Measurements from ENCODE around the gene ATP2C1. TPM values are rescaled to one million over a fixed set of nuclear protein-coding genes. Genes with fewer than 3 reads are reported as not detected.

Gene ATP2C1
- total and polyA plus RNA-seq, 10 donors: 11.9 to 59.7 (median 46.3) TPM

DNA sequence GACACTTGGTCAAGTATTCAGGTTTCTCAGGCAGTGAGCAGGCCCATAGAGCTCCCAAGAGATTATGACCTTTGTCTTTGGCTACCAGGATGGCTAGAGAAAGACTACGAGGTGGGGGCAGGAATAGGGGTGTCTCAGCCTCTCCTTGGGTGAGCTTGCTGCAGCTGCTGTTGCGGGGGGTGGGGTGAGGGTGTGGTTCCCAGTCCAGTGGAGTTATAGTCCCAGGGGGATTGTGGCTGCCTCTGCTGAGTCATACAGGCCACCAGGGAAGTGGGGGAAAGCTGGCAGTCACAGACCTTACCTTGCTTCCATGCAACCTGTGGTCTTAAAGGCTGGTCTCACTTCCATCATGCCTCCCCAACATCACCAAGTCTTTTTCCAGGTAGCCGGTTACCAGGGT, 31.7 kb downstream of the ATP2C1 start:
- Histone ChIP-seq H3K4me1 (peaks cover 0 to 27% (median 6%) of the 10 kb centered on the region in 6 donors), H3K27me3 (replicated peaks in 1 of 7) (no peaks in the 10 kb centered on the region), H3K9me3 (peaks cover 0 to 18% (median 17%) of the 10 kb centered on the region in 8 donors), H3K36me3 (peaks cover 0 to 5% (median 0%) of the 10 kb centered on the region in 6 donors), H3K4me3 (no peak overlapping the region), H3K27ac (no peak overlapping the region)
- TF ChIP-seq, protein P1, sequence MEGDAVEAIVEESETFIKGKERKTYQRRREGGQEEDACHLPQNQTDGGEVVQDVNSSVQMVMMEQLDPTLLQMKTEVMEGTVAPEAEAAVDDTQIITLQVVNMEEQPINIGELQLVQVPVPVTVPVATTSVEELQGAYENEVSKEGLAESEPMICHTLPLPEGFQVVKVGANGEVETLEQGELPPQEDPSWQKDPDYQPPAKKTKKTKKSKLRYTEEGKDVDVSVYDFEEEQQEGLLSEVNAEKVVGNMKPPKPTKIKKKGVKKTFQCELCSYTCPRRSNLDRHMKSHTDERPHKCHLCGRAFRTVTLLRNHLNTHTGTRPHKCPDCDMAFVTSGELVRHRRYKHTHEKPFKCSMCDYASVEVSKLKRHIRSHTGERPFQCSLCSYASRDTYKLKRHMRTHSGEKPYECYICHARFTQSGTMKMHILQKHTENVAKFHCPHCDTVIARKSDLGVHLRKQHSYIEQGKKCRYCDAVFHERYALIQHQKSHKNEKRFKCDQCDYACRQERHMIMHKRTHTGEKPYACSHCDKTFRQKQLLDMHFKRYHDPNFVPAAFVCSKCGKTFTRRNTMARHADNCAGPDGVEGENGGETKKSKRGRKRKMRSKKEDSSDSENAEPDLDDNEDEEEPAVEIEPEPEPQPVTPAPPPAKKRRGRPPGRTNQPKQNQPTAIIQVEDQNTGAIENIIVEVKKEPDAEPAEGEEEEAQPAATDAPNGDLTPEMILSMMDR (IDR thresholded peaks at IDR 0.05 in 8 of 11, conservative IDR thresholded peaks at IDR 0.05 in 3 of 11): no peak
- TF ChIP-seq POLR2A (IDR thresholded peaks at IDR 0.05): no peak
- TF ChIP-seq POLR2AphosphoS5 (IDR thresholded peaks at IDR 0.05): no peak
- intact Hi-C loops (cut with DNase I; ENCODE audit: low total_unique reads): no loop called here
- 71 to 90% (median 89%) methylated on average over 3 of the region's 3 CpGs for WGBS, 5 donors
- no peak for DNase-seq

DNA sequence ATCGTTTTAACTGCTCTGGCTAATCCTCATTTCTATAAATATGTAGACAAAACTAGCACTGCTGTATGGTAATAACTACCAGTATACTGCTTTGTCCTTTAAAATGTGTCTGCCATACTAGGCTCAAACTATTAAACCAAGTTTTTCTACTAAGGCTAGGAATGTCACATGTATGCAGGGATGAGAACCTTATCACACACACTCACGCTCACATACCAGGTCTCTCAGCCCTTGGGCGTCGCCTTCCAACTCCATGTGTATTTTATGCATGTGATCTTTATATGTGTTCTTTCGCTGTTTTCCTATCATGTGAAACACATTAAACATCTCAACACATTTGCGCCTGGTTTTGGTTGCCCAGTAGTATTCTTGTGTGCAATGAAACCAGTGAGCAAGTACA, 32.6 kb downstream of the ATP2C1 start:
- Histone ChIP-seq H3K36me3 (peaks cover 0 to 13% (median 1%) of the 10 kb centered on the region in 6 donors), H3K4me1 (peaks cover 0 to 24% (median 6%) of the 10 kb centered on the region in 6 donors), H3K27ac (no peak overlapping the region), H3K9me3 (peaks cover 0 to 18% (median 16%) of the 10 kb centered on the region in 8 donors), H3K27me3 (replicated peaks in 1 of 7) (no peaks in the 10 kb centered on the region), H3K4me3 (no peak overlapping the region)
- no peak for DNase-seq
- intact Hi-C loops (cut with DNase I; ENCODE audit: low total_unique reads): no loop called here
- 80 to 88% (median 81%) methylated on average over 6 of the region's 6 CpGs for WGBS, 5 donors
- TF ChIP-seq POLR2A (IDR thresholded peaks at IDR 0.05): no peak

DNA sequence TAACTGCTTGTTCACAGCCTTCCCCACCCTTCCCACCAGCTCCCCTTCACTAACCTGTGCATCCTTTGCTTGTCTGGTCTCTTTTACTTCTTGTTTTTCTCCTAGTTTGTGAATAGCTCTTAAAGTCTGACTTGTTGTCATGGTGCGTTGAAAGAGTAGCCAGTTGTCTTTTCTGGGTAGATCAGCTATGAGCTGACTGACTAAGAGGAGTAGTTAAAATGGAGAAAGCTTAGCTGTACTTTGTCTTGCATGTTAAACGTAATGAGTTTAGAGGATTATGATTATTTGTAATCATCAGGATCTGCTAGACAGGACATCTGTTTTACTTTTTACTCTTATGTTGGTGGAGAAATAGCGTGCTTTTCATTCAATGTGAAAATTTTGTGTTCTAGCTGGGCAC, 35.9 kb downstream of the ATP2C1 start:
- intact Hi-C loops (cut with DNase I; ENCODE audit: low total_unique reads): no loop called here
- Histone ChIP-seq H3K9me3 (peaks cover 0 to under 1% (median 0%) of the 10 kb centered on the region in 8 donors), H3K27me3 (replicated peaks in 1 of 7) (no peaks in the 10 kb centered on the region), H3K36me3 (peaks cover 0 to 42% (median 3%) of the 10 kb centered on the region in 6 donors), H3K4me1 (peaks cover 0 to 12% (median 3%) of the 10 kb centered on the region in 6 donors), H3K27ac (no peak overlapping the region), H3K4me3 (no peak overlapping the region)
- WGBS, 5 donors: 63 to 77% (median 63%) methylated on average over 3 of the region's 3 CpGs
- TF ChIP-seq, protein P1 (IDR thresholded peaks at IDR 0.05 in 8 of 11, conservative IDR thresholded peaks at IDR 0.05 in 3 of 11): no peak
- TF ChIP-seq POLR2A (IDR thresholded peaks at IDR 0.05) (no peak), POLR2AphosphoS5 (IDR thresholded peaks at IDR 0.05) (no peak)
- DNase-seq: no peak

DNA sequence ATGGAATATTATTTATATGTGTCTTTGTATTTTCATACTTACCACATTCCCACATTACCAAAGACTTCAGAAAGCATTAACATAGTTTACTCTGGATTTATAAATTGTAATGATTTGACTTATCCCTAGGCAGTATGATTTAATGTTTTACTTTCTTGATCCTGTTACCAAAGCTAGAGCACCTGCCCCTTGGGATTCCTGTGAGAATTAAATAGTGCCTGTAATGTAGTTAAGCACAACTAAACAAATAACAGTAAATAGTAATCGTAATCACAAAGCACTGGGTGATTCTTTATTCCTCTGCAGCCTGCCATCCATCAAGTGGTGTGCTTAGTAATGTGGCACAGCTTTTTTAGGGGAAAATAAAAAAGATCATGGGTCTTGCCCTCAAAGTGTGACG, 39.1 kb downstream of the ATP2C1 start:
- Histone ChIP-seq H3K4me1 (no peaks in the 10 kb centered on the region), H3K27ac (no peak overlapping the region), H3K27me3 (replicated peaks in 1 of 7) (no peaks in the 10 kb centered on the region), H3K36me3 (peaks cover 0 to 64% (median 3%) of the 10 kb centered on the region in 6 donors), H3K9me3 (no peaks in the 10 kb centered on the region), H3K4me3 (no peak overlapping the region)
- intact Hi-C loops (cut with DNase I; ENCODE audit: low total_unique reads): no loop called here
- DNase-seq: no peak
- WGBS, 5 donors: 91 to 96% (median 95%) methylated on average over 2 of the region's 2 CpGs
- no peak for TF ChIP-seq POLR2A (IDR thresholded peaks at IDR 0.05)
- TF ChIP-seq, protein P1 (IDR thresholded peaks at IDR 0.05 in 8 of 11, conservative IDR thresholded peaks at IDR 0.05 in 3 of 11): no peak
- TF ChIP-seq POLR2AphosphoS5 (IDR thresholded peaks at IDR 0.05): no peak
